Spleen (tissue), 11 donors: ENCODE results near the gene EFR3B. TPM values are rescaled to one million over a fixed set of nuclear protein-coding genes. Genes with fewer than 3 reads are reported as not detected.

Experiments used
- DNase-seq: peaks from one replicate; pipeline ENCODE4 v3.0.0-alpha.2; 2020
- H3K27ac ChIP-seq, 8 donors: fragments of 200-600 bp; sonication (generic) in 7 of 8; 1 replicate in 4 of 8; 2 replicates in 4 of 8; pipeline versions ENCODE4 v1.5.0 to v1.8.0; 2016 to 2021; ENCODE audit warnings: inconsistent platforms in 4 of 8, mild to moderate bottlenecking in 4 of 8, moderate library complexity in 1 of 8
- H3K27me3 ChIP-seq, 7 donors: fragments of 200-600 bp; sonication (generic) in 6 of 7; replicated peaks in 1 of 7; 1 replicate in 4 of 7; 2 replicates in 3 of 7; pipeline versions ENCODE4 v1.5.0 to v1.8.0; 2016 to 2021; ENCODE audit warnings: inconsistent platforms in 3 of 7, mild to moderate bottlenecking in 1 of 7
- H3K36me3 ChIP-seq, 6 donors: fragments of 200-600 bp; sonication (generic) in 5 of 6; 1 replicate in 4 of 6; 2 replicates in 2 of 6; pipeline versions ENCODE4 v1.5.0 to v1.8.0; 2016 to 2021; ENCODE audit warnings: inconsistent platforms in 2 of 6
- H3K4me1 ChIP-seq, 6 donors: fragments of 200-600 bp; sonication (generic) in 5 of 6; 1 replicate in 3 of 6; 2 replicates in 3 of 6; pipeline versions ENCODE4 v1.5.0 to v1.8.0; 2016 to 2021; ENCODE audit warnings: inconsistent platforms in 3 of 6
- H3K4me3 ChIP-seq, 8 donors: fragments of 200-600 bp; sonication (generic) in 7 of 8; 1 replicate in 4 of 8; 2 replicates in 4 of 8; pipeline versions ENCODE4 v1.5.0 to v1.8.0; 2016 to 2021; ENCODE audit warnings: inconsistent platforms in 4 of 8, mild to moderate bottlenecking in 4 of 8, moderate library complexity in 2 of 8
- H3K9me3 ChIP-seq, 8 donors: fragments of 200-600 bp; sonication (generic) in 7 of 8; 1 replicate in 4 of 8; 2 replicates in 4 of 8; pipeline versions ENCODE4 v1.5.0 to v1.8.0; 2016 to 2021; ENCODE audit warnings: inconsistent platforms in 4 of 8
- POLR2A ChIP-seq, 3 donors: fragments of 450-650 bp; IDR thresholded peaks; one replicate each; pipeline ENCODE4 v1.5.1; 2017; ENCODE audit warnings: antibody characterized with exemption in 3 of 3, mild to moderate bottlenecking in 1 of 3
- POLR2AphosphoS5 ChIP-seq, 3 donors: sonication (generic); formaldehyde crosslinking; IDR thresholded peaks; one replicate each; pipeline ENCODE4 v1.5.1; 2017; ENCODE audit warnings: antibody characterized with exemption in 3 of 3
- WGBS, 5 donors: extraction: QIAGEN DNeasy Blood & Tissue Kit in 3 of 5; methylation state at CpG; one replicate each; pipeline versions ENCODE4 v1.1.5 to v1.1.7; 2013 to 2018; 5-methylcytosine and 5-hydroxymethylcytosine counted together
- intact Hi-C: fragments of 100-400 bp; cut with DNase I; formaldehyde crosslinking; loops from one replicate; pipeline ENCODE4 v1.15.0; 2023; ENCODE audit warnings: low total_unique reads
- polyA plus RNA-seq, 3 donors: library from polyadenylated mRNA; stranded (reverse); fragments of 200-250 nt; gene quantifications; one replicate each; pipeline ENCODE4 v1.2.1, GENCODE V29; 2013
- total RNA-seq, 7 donors: library from RNA; depleted of rRNA in 3 of 7; stranded (reverse); fragments of >200 nt in 3 of 7; fragmentation: NEBNext Ultra II Directional in 4 of 7; extraction: Animal tissue kit (Norgen Biotek cat#: 25700) in 4 of 7; gene quantifications; one replicate each; pipeline versions ENCODE4 v1.1.0 to v1.2.1, GENCODE V29; 2016 to 2021
- TF ChIP-seq, protein P1 (sequence below), 11 experiments: fragments of 200-600 bp in 7 of 11; fragments of 450-650 bp in 4 of 11; sonication (generic) in 4 of 11; IDR thresholded peaks in 8 of 11; conservative IDR thresholded peaks in 3 of 11; 1 replicate in 7 of 11; 2 replicates in 4 of 11; pipeline versions ENCODE4 v1.4.0 to v1.8.0; 2016 to 2021; ENCODE audit warnings: antibody characterized with exemption in 11 of 11, inconsistent platforms in 4 of 11, mild to moderate bottlenecking in 1 of 11
- donor health status: healthy with polysubstance abuse.
- donor health status: DM: no; HTN: no; CAD: no; lungs with moderate emphysema.
- donor health status: DM: no; HTN: no; CAD: no.
- donor health status: Bipolar disorder and iron deficiency.
- donor health status: healthy.
- donor health status: DM: no; HTN: no; CAD: no.
- donor health status: DM: yes; HTN: yes; CAD: no.

EFR3B gene
- total and polyA plus RNA-seq, 10 donors = 0.22 to 13.2 (median 8.2) TPM

GRCh38 chr2:25000036-25000435 lies 41.8 kb upstream of the EFR3B start:
- no peak overlapping the region for H3K4me3 ChIP-seq
- no peaks in the 10 kb centered on the region for H3K27me3 ChIP-seq
- intact Hi-C loops = no loop called here
- H3K9me3 ChIP-seq = no peaks in the 10 kb centered on the region
- no peak for DNase-seq
- 44 to 59% (median 48%) methylated on average over 4 of the region's 4 CpGs for WGBS, 5 donors
- H3K27ac ChIP-seq = no peak overlapping the region
- TF ChIP-seq, protein P1, sequence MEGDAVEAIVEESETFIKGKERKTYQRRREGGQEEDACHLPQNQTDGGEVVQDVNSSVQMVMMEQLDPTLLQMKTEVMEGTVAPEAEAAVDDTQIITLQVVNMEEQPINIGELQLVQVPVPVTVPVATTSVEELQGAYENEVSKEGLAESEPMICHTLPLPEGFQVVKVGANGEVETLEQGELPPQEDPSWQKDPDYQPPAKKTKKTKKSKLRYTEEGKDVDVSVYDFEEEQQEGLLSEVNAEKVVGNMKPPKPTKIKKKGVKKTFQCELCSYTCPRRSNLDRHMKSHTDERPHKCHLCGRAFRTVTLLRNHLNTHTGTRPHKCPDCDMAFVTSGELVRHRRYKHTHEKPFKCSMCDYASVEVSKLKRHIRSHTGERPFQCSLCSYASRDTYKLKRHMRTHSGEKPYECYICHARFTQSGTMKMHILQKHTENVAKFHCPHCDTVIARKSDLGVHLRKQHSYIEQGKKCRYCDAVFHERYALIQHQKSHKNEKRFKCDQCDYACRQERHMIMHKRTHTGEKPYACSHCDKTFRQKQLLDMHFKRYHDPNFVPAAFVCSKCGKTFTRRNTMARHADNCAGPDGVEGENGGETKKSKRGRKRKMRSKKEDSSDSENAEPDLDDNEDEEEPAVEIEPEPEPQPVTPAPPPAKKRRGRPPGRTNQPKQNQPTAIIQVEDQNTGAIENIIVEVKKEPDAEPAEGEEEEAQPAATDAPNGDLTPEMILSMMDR (IDR thresholded peaks at IDR 0.05 in 8 of 11, conservative IDR thresholded peaks at IDR 0.05 in 3 of 11) = no peak
- TF ChIP-seq POLR2AphosphoS5 (IDR thresholded peaks at IDR 0.05) = no peak
- no peak for TF ChIP-seq POLR2A (IDR thresholded peaks at IDR 0.05)
- peaks cover 0 to 11% (median 0%) of the 10 kb centered on the region in 6 donors for H3K4me1 ChIP-seq
- no peaks in the 10 kb centered on the region for H3K36me3 ChIP-seq

DNA sequence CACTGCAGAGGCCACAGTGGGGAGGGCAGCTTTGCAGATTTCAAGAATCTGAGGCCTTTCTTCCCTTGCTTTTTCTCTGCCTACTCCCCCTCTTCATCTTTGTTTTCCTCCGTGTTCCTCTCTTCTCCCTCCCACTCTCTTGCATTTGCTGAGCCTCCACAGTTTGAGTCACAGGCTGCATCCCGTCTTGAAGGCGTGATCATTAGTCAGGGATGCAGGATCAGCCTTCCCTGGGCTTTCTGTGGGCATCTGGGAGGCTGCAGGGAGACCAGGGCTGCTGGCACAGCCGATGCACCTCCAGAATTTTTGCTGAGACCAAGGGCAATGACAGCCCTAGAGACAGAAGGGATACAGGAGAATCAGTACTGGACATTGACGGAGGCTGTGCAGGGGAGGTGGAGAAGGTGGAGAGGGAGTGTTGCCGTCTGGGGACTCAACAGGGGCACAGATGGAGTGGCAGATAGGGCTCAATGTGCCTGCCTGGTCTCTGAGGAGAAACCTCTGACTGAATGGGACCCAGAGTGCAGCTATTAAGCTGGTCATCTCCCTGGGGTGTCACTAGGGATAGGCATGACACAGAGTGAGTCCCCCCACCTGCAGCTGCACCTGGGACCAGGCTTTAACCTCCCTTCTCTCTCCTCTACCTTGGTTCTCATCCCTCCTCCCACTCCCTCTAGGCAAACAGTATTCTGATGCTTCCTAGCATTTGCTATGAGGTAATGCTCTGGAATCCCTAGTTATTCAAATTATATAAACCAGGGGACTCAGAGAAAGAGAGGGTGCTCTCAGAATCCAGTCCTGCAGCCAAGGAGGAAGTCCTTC lies 41.2 kb upstream of the EFR3B start:
- no peak for DNase-seq
- H3K4me3 ChIP-seq = no peak overlapping the region
- H3K9me3 ChIP-seq = no peaks in the 10 kb centered on the region
- no peaks in the 10 kb centered on the region for H3K36me3 ChIP-seq
- WGBS, 5 donors = 60 to 82% (median 73%) methylated on average over 6 of the region's 6 CpGs
- intact Hi-C loops = no loop called here
- peaks cover 0 to 11% (median 0%) of the 10 kb centered on the region in 6 donors for H3K4me1 ChIP-seq
- no peaks in the 10 kb centered on the region for H3K27me3 ChIP-seq
- TF ChIP-seq POLR2AphosphoS5 (IDR thresholded peaks at IDR 0.05) (no peak), POLR2A (IDR thresholded peaks at IDR 0.05) (no peak)
- TF ChIP-seq, protein P1 (IDR thresholded peaks at IDR 0.05 in 8 of 11, conservative IDR thresholded peaks at IDR 0.05 in 3 of 11) = no peak
- no peak overlapping the region for H3K27ac ChIP-seq

GRCh38 chr2:25001325-25001637 lies 40.6 kb upstream of the EFR3B start:
- Histone ChIP-seq H3K4me3 (no peak overlapping the region), H3K4me1 (peaks cover 0 to 11% (median 0%) of the 10 kb centered on the region in 6 donors), H3K27ac (no peak overlapping the region), H3K9me3 (no peaks in the 10 kb centered on the region), H3K36me3 (no peaks in the 10 kb centered on the region), H3K27me3 (no peaks in the 10 kb centered on the region)
- DNase-seq = no peak
- intact Hi-C loops = no loop called here
- TF ChIP-seq, protein P1 (IDR thresholded peaks at IDR 0.05 in 8 of 11, conservative IDR thresholded peaks at IDR 0.05 in 3 of 11) = no peak
- TF ChIP-seq POLR2AphosphoS5 (IDR thresholded peaks at IDR 0.05) (no peak), POLR2A (IDR thresholded peaks at IDR 0.05) (no peak)
- WGBS, 5 donors = 70 to 83% (median 76%) methylated on average over 7 of the region's 7 CpGs

DNA sequence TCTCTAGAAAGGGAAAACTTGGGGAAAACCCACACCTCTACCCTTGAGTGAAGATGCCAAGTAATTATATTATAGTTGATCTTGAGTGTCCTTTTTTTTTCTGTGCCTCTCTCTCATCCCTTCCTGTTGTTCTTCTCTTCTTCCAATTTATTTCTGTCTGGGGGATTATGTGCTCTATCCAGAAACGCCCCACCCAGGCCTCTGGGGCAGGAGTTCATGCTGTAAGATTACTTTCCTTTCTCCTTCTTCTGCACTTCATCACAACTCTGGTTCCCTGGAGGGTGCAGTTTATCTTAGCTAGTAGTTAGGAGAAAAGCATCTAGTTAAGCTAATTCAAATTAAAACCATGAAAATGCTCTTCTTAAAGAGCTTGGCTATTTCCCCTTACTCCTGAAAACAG lies 39.8 kb upstream of the EFR3B start:
- TF ChIP-seq, protein P1 (IDR thresholded peaks at IDR 0.05 in 8 of 11, conservative IDR thresholded peaks at IDR 0.05 in 3 of 11) = no peak
- TF ChIP-seq POLR2A (IDR thresholded peaks at IDR 0.05) = no peak
- no peak for TF ChIP-seq POLR2AphosphoS5 (IDR thresholded peaks at IDR 0.05)
- H3K4me1 ChIP-seq = peaks cover 0 to 11% (median 0%) of the 10 kb centered on the region in 6 donors
- 59 to 89% (median 72%) methylated on average over 1 of the region's 1 CpG for WGBS, 5 donors
- intact Hi-C loops = no loop called here
- H3K9me3 ChIP-seq = no peaks in the 10 kb centered on the region
- no peak overlapping the region for H3K4me3 ChIP-seq
- no peak for DNase-seq
- no peaks in the 10 kb centered on the region for H3K27me3 ChIP-seq
- no peak overlapping the region for H3K27ac ChIP-seq
- H3K36me3 ChIP-seq = no peaks in the 10 kb centered on the region
